K562 (cell line): ENCODE measurements around the gene PPM1D. TPM values are rescaled to one million over a fixed set of nuclear protein-coding genes. Genes with fewer than 3 reads are reported as not detected.

ENCODE experiments used
- CTCF ChIP-seq, 3 experiments: IDR thresholded peaks in 2 of 3; conservative IDR thresholded peaks in 1 of 3; 2 replicates each; pipeline ENCODE4 v1.5.1; 2011 to 2012; ENCODE audit warnings: low read length in 3 of 3, mild to moderate bottlenecking in 3 of 3, control low read depth in 2 of 3, improper control_type of control experiment in 1 of 3, inconsistent platforms in 1 of 3, low read depth in 1 of 3, mixed read lengths in 1 of 3, moderate library complexity in 1 of 3; ENCODE audit not compliant: insufficient read depth in 2 of 3
- EWSR1 ChIP-seq: fragments of 450-650 bp; IDR thresholded peaks from 2 replicates; pipeline ENCODE4 v1.6.1; 2018; ENCODE audit warnings: borderline replicate concordance, mild to moderate bottlenecking, low read depth, moderate library complexity; ENCODE audit not compliant: partially characterized antibody
- HIVEP1 ChIP-seq: fragments of 250-450 bp; sonication (Bioruptor Pico); IDR thresholded peaks from 2 replicates; pipeline ENCODE4 v1.4.0; 2020; ENCODE audit warnings: mild to moderate bottlenecking
- HMBOX1 ChIP-seq: sonication (generic); IDR thresholded peaks from 2 replicates; pipeline ENCODE4 v1.6.1; 2016
- L3MBTL2 ChIP-seq: fragments of 450-650 bp; IDR thresholded peaks from 2 replicates; pipeline ENCODE4 v1.6.1; 2016; ENCODE audit warnings: mild to moderate bottlenecking, moderate library complexity
- RAD21 ChIP-seq, 2 experiments: fragments of 250-450 bp in 1 of 2; fragments of 450-650 bp in 1 of 2; sonication (Bioruptor Pico) in 1 of 2; formaldehyde crosslinking in 1 of 2; IDR thresholded peaks in 1 of 2; conservative IDR thresholded peaks in 1 of 2; 2 replicates each; pipeline versions ENCODE4 v1.4.0 to v1.8.0; 2020 to 2022; ENCODE audit warnings: mild to moderate bottlenecking in 2 of 2, moderate library complexity in 1 of 2
- ZNF354B ChIP-seq: fragments of 250-450 bp; sonication (Bioruptor Pico); IDR thresholded peaks from 2 replicates; pipeline ENCODE4 v1.4.0; 2020
- polyA plus RNA-seq, 8 experiments: library from polyadenylated mRNA; depleted of rRNA in 4 of 8; stranded (reverse) in 5 of 8; unstranded in 3 of 8; fragments of >200 nt; fragmentation: Nextera tagmentation in 2 of 8; fragmentation: Illumina TruSeq in 1 of 8; extraction: Ambion mirVana in 2 of 8; extraction: Trizol in 1 of 8; gene quantifications; 2 replicates each; pipeline versions ENCODE4 v1.2.1 to v1.2.3, GENCODE V29; 2011 to 2014; ENCODE audit warnings: inconsistent platforms in 1 of 8, missing spikeins in 1 of 8
- total RNA-seq, 7 experiments: library from RNA; depleted of rRNA in 6 of 7; stranded (reverse); fragments of >200 nt in 6 of 7; fragmentation: Illumina TruSeq in 2 of 7; extraction: Trizol in 2 of 7; gene quantifications; 2 replicates each; pipeline versions ENCODE4 v1.2.1 to v1.2.3, GENCODE V29; 2011 to 2021; ENCODE audit warnings: low replicate concordance in 1 of 7

The PPM1D gene
- total and polyA plus RNA-seq, 9 of the 15 experiments (the other 6 are each of a cell fraction or from before 2014, with no cell fraction given), result 2.1 to 19.0 (median 7.8) TPM

- TF ChIP-seq L3MBTL2 (peak; percentile 30; the same call in 1 of the 2 replicates), HMBOX1 (peak; percentile 36; the same call in 1 of the 2 replicates), CTCF (IDR thresholded peaks at IDR 0.05 in 2 of 3, conservative IDR thresholded peaks at IDR 0.05 in 1 of 3; ENCODE audit: insufficient read depth in 2 of 3, low read depth in 1 of 3, low read length in 3 of 3) (peak in 2 of 3 experiments; percentile 38 to 48; a peak in 3 of 6 replicates), HIVEP1 (CRISPR knock-in tag) (no peak), RAD21 (CRISPR knock-in tag; conservative IDR thresholded peaks at IDR 0.05 in 1 of 2, IDR thresholded peaks at IDR 0.05 in 1 of 2) (peak in 1 of 2 experiments; percentile 43; a peak in 1 of 4 replicates), EWSR1 (peak; percentile 54), ZNF354B (CRISPR knock-in tag) (no peak)
Measured at GRCh38 chr17:60577147-60577915, 22.7 kb upstream of the PPM1D start (continued).
